Ascending aorta (tissue), 2 donors: ENCODE measurements around the gene DCUN1D1. TPM values are rescaled to one million over a fixed set of nuclear protein-coding genes. Genes with fewer than 3 reads are reported as not detected.

Source experiments
- DNase-seq, 2 donors: peaks; one replicate each; pipeline ENCODE4 v3.0.0-alpha.2; 2019; ENCODE audit warnings: low spot score in 2 of 2
- H3K27ac ChIP-seq, 2 donors: fragments of 200-600 bp; sonication (generic); one replicate each; pipeline ENCODE4 v1.5.1; 2016 to 2017; ENCODE audit warnings: mild to moderate bottlenecking in 1 of 2
- H3K27me3 ChIP-seq: fragments of 200-600 bp; sonication (generic); one replicate; pipeline ENCODE4 v1.5.1; 2017
- H3K36me3 ChIP-seq, 2 donors: fragments of 200-600 bp; sonication (generic); one replicate each; pipeline ENCODE4 v1.5.1; 2016
- H3K4me1 ChIP-seq, 2 donors: fragments of 200-600 bp; sonication (generic); one replicate each; pipeline ENCODE4 v1.5.1; 2016 to 2017; ENCODE audit warnings: mild to moderate bottlenecking in 1 of 2
- H3K4me3 ChIP-seq, 2 donors: fragments of 200-600 bp; sonication (generic); one replicate each; pipeline ENCODE4 v1.5.1; 2016 to 2017; ENCODE audit warnings: mild to moderate bottlenecking in 1 of 2
- H3K9me3 ChIP-seq, 2 donors: fragments of 200-600 bp; sonication (generic); one replicate each; pipeline ENCODE4 v1.5.1; 2016
- intact Hi-C: fragments of 100-400 bp; cut with DNase I; formaldehyde crosslinking; loops from one replicate; pipeline ENCODE4 v1.15.1; 2023
- total RNA-seq: library from RNA; depleted of rRNA; stranded (reverse); fragments of >200 nt; gene quantifications from one replicate; pipeline ENCODE4 v1.1.0, GENCODE V29; 2016
- TF ChIP-seq, protein P1 (sequence below), 3 experiments: fragments of 200-600 bp in 2 of 3; fragments of 450-650 bp in 1 of 3; sonication (generic) in 2 of 3; IDR thresholded peaks; one replicate each; pipeline ENCODE4 v1.5.1; 2016 to 2019; ENCODE audit warnings: antibody characterized with exemption in 3 of 3, mild to moderate bottlenecking in 1 of 3, moderate library complexity in 1 of 3

DCUN1D1 gene
- total RNA-seq, 1 donor from 2014 or later = 8.4 TPM

DNA sequence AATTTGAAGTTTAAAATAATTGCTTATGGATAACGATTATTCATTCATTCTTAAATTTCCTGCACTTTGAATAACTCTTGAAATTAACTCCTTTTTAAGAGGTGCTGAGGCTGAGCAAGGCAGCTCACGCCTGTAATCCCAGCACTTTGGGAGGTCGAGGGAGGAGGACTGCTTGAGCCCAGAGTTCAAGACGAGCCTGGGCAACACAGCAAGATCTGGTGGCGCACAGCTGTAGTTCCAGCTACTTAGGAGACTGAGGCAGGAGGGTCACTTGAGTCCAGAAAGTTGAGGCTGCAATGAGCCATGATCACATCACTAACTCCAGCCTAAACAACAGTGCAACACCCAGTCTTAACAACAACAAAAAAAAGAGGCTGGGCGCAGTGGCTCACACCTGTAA, 8.0 kb downstream of the DCUN1D1 start:
- H3K9me3 ChIP-seq = no peaks in the 10 kb centered on the region
- H3K27me3 ChIP-seq = no peaks in the 10 kb centered on the region
- H3K4me1 ChIP-seq = no peaks in the 10 kb centered on the region
- DNase-seq = no peak
- TF ChIP-seq, protein P1, sequence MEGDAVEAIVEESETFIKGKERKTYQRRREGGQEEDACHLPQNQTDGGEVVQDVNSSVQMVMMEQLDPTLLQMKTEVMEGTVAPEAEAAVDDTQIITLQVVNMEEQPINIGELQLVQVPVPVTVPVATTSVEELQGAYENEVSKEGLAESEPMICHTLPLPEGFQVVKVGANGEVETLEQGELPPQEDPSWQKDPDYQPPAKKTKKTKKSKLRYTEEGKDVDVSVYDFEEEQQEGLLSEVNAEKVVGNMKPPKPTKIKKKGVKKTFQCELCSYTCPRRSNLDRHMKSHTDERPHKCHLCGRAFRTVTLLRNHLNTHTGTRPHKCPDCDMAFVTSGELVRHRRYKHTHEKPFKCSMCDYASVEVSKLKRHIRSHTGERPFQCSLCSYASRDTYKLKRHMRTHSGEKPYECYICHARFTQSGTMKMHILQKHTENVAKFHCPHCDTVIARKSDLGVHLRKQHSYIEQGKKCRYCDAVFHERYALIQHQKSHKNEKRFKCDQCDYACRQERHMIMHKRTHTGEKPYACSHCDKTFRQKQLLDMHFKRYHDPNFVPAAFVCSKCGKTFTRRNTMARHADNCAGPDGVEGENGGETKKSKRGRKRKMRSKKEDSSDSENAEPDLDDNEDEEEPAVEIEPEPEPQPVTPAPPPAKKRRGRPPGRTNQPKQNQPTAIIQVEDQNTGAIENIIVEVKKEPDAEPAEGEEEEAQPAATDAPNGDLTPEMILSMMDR (IDR thresholded peaks at IDR 0.05) = no peak
- intact Hi-C loops = no loop called here
- no peaks in the 10 kb centered on the region for H3K36me3 ChIP-seq
- no peak overlapping the region for H3K4me3 ChIP-seq
- no peak overlapping the region for H3K27ac ChIP-seq

DNA sequence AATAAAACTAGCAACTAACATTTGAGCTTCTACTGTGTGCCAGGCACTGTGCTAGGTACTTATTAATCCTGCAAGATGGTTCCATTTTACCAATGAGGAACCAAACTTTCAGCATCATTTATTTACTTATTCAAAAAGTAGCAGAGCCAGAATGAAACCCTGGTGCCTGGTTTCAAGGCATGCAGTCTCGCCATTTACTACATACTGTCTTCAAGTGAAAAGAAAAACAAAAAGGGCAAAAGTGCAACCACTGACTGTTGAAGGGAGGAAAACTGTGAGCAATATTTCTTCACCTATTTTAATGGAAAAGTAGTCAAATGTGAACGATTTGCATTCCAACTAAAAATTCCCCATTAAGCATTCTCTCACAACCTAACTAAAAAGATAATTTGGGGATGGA, 8.7 kb downstream of the DCUN1D1 start:
- no peaks in the 10 kb centered on the region for H3K9me3 ChIP-seq
- DNase-seq = no peak
- TF ChIP-seq, protein P1 (IDR thresholded peaks at IDR 0.05) = no peak
- intact Hi-C loops = no loop called here
- no peak overlapping the region for H3K27ac ChIP-seq
- no peak overlapping the region for H3K4me3 ChIP-seq
- H3K36me3 ChIP-seq = no peaks in the 10 kb centered on the region
- H3K4me1 ChIP-seq = no peaks in the 10 kb centered on the region
- no peaks in the 10 kb centered on the region for H3K27me3 ChIP-seq

DNA sequence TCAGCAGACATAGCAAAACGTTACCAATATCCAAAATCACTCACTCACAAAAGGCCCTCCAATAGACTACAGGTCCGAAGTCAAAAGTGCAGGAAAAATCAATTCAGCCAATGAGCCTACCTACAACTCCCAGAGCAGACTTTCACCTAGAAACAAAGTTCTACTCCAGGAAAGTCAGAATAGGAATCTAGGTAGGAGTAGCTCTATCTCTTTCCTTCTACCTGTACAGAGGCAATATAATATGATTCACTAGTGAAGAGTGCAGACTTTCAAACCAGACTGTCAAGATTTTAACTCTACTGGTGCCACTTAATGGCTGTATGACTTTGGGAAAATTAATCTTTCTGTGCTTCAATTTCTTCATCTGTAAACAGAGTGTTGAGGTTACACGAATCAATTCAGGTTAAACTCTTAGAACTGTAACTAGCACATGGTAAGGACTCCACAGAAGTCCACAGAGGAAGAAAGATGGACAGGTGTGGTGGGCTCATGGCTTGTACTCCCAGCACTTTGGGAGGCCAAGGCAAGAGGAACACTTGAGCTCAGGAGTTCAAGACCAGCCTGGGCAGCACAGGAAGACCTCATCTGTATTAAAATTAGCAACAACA, 9.4 kb downstream of the DCUN1D1 start:
- no peak overlapping the region for H3K4me3 ChIP-seq
- no peaks in the 10 kb centered on the region for H3K27me3 ChIP-seq
- intact Hi-C loops = no loop called here
- no peak for DNase-seq
- H3K4me1 ChIP-seq = no peaks in the 10 kb centered on the region
- H3K9me3 ChIP-seq = no peaks in the 10 kb centered on the region
- TF ChIP-seq, protein P1 (IDR thresholded peaks at IDR 0.05) = no peak
- H3K36me3 ChIP-seq = no peaks in the 10 kb centered on the region
- no peak overlapping the region for H3K27ac ChIP-seq

DNA sequence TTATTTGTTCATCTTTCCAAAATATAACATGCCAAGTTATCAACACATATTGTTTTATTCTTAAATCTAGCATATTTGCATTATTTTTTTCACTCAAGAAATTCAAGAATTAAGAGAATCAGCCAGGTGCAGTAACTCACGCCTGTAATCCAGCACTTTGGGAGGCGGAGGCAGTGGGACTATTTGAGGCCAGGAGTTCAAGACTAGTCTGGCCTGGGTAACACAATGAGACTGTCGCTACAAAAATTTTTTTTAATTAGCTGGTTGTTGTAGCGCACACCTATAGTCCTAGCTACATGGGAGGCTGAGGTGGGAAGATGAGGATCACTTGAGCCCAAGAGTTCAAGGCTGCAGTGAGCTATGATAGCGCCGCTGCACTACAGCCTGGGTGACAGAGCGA, 10.5 kb downstream of the DCUN1D1 start:
- Histone ChIP-seq H3K27ac (no peak overlapping the region), H3K4me1 (no peaks in the 10 kb centered on the region), H3K27me3 (no peaks in the 10 kb centered on the region), H3K4me3 (no peak overlapping the region), H3K9me3 (no peaks in the 10 kb centered on the region), H3K36me3 (no peaks in the 10 kb centered on the region)
- intact Hi-C loops = no loop called here
- TF ChIP-seq, protein P1 (IDR thresholded peaks at IDR 0.05) = no peak
- DNase-seq = no peak

DNA sequence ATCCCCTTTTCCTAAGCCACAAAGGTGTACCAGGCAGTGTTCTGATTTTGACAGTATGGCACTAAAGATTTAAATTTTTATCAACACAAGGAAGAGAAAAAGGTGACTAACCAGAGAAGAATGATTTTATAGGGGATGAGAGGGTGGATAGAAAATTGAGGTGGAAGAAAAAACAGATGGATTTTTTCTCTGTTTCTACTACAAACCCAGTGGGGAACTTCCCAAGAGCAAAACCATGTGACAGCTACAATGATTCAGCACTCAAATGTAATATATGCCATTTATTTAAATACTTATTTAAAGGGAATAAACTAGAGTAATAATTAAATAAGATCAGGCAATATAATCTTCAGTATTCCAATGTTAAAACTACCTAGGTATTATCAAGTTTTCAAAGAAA, 11.1 kb downstream of the DCUN1D1 start:
- TF ChIP-seq, protein P1 (IDR thresholded peaks at IDR 0.05) = no peak
- Histone ChIP-seq H3K27ac (no peak overlapping the region), H3K36me3 (no peaks in the 10 kb centered on the region), H3K27me3 (no peaks in the 10 kb centered on the region), H3K9me3 (no peaks in the 10 kb centered on the region), H3K4me1 (no peaks in the 10 kb centered on the region), H3K4me3 (no peak overlapping the region)
- intact Hi-C loops = no loop called here
- DNase-seq = no peak
